Skeletal muscle satellite cell (primary cell): ENCODE data around the gene MGMT.

Experiments used
- H3K27me3 ChIP-seq: 2 replicates; pipeline ENCODE4 v1.7.0; 2013; ENCODE audit warnings: low read length; ENCODE audit not compliant: control insufficient read depth, insufficient read depth
- H3K36me3 ChIP-seq: 2 replicates; pipeline ENCODE4 v1.7.0; 2013; ENCODE audit warnings: mild to moderate bottlenecking, control low read depth, low read length; ENCODE audit not compliant: insufficient read depth
- H3K4me1 ChIP-seq: 2 replicates; pipeline ENCODE4 v1.7.0; 2013; ENCODE audit warnings: low read length; ENCODE audit not compliant: control insufficient read depth, insufficient read depth
- H3K4me2 ChIP-seq: 2 replicates; pipeline ENCODE4 v1.7.0; 2013; ENCODE audit warnings: mild to moderate bottlenecking, low read length
- H3K4me3 ChIP-seq: 2 replicates; pipeline ENCODE4 v1.7.0; 2013; ENCODE audit warnings: low read length
- H3K9ac ChIP-seq: 2 replicates; pipeline ENCODE4 v1.7.0; 2013; ENCODE audit warnings: mild to moderate bottlenecking, low read depth, low read length, moderate library complexity
- H3K9me3 ChIP-seq: replicated peaks from 2 replicates; pipeline ENCODE4 v1.7.0; 2013; ENCODE audit warnings: mild to moderate bottlenecking, control low read depth, low read length

MGMT gene

DNA sequence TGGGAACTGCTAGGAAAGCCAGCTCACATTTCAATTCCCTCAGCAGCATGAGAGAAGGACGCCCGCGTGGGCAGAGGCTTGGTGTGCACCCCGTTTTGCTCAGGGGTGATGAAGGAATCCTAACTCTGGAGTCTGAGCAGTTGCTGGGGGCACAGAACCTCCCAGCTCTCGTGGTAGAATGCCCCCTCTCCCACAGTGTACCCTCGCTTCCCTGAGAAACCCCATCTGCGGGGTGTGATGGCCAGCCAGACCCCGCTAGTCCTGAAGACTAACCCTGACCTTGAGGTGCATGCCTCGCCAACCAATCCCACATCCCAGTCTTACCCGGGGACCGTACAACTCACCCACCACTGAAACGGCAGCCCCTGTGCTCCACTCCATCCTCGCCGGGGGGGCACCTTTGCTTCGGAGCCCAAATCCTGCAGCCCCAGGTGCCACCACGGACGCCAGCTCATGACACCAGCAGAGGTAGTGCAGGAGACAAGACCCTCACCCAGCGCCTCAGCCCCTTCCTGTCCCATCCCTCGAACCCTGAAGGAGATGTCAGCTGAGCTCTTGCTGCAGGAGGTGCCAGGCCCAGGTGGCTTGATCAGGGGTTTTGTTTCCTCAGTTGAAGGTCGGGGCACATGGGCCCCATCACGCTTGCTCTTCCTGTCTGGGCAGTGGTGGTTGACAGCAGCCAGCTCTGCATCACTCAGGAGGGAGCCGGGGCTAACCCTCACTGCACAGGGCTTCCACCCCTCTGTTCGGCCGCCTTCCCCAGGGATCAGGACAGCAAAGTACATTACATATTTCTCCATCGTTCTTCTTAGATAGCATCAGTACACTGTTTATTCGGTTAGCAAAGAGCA is 236.5 kb downstream of the MGMT start:
- Histone ChIP-seq H3K9me3 (no peaks in the 10 kb centered on the region), H3K36me3 (no peaks in the 10 kb centered on the region), H3K4me2 (no peak overlapping the region), H3K4me1 (peaks cover 15% of the 10 kb centered on the region), H3K9ac (no peak overlapping the region), H3K4me3 (no peak overlapping the region), H3K27me3 (no peaks in the 10 kb centered on the region)

DNA sequence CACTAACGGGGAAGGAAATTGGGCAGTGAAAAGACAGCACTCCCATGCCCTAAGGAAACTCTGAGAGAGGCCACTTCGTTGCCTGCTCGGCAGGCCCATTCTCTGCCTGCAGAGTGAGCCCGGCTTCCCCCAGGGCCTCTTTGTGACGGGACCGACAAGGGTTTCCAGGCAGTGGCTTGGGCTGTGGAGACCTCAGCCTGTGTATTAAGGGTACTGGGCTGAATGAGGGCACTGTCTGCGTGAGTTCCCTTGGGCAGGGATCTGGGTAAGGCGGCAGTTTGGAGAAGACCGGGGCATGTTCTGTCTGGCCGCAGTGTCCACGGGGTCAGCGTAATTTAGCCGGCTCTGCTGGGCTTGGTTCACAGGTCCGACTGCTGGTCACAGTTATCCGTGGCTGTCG is 237.2 kb downstream of the MGMT start:
- H3K4me2 ChIP-seq = no peak overlapping the region
- H3K36me3 ChIP-seq = no peaks in the 10 kb centered on the region
- H3K9ac ChIP-seq = no peak overlapping the region
- H3K4me3 ChIP-seq = no peak overlapping the region
- H3K27me3 ChIP-seq = no peaks in the 10 kb centered on the region
- peaks cover 15% of the 10 kb centered on the region for H3K4me1 ChIP-seq
- H3K9me3 ChIP-seq = no peaks in the 10 kb centered on the region

DNA sequence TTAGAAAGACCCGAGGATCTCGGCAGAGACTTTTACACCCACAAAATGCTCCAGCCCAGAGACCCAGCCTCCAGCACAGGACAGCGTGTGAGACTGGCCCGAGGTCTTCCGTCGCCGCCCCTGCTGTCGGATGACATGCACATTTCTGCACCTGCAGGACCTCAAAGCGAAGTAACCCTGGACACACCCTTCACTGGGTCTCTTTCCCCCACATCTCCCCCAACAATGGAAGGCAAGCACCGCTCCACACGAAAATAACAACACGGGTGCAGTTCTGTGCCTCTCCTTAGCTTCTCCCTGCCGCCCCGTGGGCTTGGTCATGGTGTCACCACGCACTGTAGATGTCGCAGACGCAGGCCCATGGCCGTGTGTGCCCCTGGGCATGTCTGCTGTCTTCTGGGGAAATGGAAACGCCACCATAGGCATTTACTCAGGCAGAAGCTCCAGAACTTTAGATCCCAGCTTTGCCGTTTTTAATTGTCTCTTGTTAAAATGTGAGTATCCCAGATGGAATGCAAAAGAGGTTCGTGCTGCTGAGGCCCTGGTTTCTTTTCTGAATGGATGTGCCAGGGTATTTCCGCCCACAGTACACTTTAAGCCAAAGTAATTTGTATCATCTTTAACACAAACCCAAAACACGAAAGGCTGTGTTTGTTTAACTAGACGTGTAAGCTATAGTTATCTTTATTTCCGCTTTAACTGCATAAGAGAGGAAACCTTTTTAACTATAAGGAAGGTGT is 237.9 kb downstream of the MGMT start:
- Histone ChIP-seq H3K36me3 (no peaks in the 10 kb centered on the region), H3K4me2 (peak overlapping the region; percentile 17), H3K9ac (no peak overlapping the region), H3K27me3 (no peaks in the 10 kb centered on the region), H3K4me1 (peaks cover 15% of the 10 kb centered on the region), H3K4me3 (no peak overlapping the region), H3K9me3 (no peaks in the 10 kb centered on the region)

DNA sequence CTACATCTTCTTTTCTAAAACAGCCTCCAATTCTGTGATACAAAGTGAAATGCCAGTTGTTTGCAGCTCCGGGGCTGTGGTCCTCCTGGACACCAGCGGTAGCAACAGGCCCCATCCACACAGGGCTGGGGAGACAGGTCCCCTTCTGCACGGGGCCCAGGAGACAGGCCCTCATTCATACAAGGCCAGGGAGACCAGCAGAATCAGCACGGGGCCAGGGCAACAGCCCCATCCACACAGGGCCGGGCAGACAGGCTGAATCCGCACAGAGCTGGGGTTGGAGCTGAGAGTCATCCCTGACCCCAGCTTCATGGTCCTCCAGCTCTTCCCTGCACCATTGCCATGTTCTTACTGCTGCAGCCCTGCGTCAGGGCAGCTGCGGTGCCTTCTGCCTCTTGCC is 238.6 kb downstream of the MGMT start:
- H3K4me3 ChIP-seq = no peak overlapping the region
- H3K4me1 ChIP-seq = peaks cover 15% of the 10 kb centered on the region

DNA sequence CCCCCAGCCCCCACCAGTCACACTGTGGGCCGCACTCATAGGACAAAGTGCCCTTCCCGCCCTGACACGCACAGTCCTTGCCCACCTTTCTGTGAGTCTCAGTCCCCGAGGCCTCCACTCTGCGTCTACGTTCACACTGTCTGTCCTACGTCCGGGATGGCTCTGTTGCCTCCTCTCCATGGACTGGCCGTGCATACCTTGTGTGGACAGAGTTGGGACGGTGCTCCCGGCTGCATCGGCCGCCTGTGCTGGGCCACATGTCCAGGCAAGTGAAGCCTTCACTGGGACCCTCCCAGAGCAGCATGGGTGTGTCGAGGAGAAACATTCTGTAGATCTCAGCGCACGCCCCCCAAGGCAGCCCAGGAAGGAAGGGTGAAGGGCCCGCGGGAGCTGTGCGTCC is 239.0 kb downstream of the MGMT start:
- Histone ChIP-seq H3K9me3 (no peaks in the 10 kb centered on the region), H3K9ac (no peak overlapping the region), H3K4me1 (peaks cover 15% of the 10 kb centered on the region), H3K4me2 (no peak overlapping the region), H3K27me3 (no peaks in the 10 kb centered on the region), H3K36me3 (no peaks in the 10 kb centered on the region), H3K4me3 (no peak overlapping the region)

More for the DNA sequence above, 238.6 kb downstream of the MGMT start:
- Histone ChIP-seq H3K9ac (no peak overlapping the region), H3K27me3 (no peaks in the 10 kb centered on the region), H3K9me3 (no peaks in the 10 kb centered on the region), H3K4me2 (no peak overlapping the region), H3K36me3 (no peaks in the 10 kb centered on the region)

DNA sequence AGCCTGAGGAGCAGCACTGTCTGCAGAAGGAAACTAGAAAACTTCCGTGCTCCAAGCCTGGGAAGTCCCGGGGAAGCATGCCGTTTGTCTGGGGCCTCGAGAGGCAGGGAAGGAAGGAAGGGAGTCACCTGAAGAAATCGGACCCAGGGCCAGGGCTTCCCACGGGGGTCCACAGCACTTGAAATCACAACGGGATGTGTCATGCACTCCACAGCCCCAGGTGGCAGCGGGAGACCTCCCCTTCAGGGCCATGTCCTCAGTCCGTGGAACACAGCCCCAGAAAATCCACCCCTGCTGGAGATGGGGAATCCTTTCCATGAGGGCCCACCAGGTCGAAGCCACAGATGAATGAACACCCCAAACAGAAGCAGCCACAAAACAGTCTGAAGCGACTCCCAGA is 239.5 kb downstream of the MGMT start:
- H3K36me3 ChIP-seq = no peaks in the 10 kb centered on the region
- H3K4me3 ChIP-seq = no peak overlapping the region
- H3K4me1 ChIP-seq = peaks cover 15% of the 10 kb centered on the region
- H3K27me3 ChIP-seq = no peaks in the 10 kb centered on the region
- no peaks in the 10 kb centered on the region for H3K9me3 ChIP-seq
- H3K4me2 ChIP-seq = no peak overlapping the region
- H3K9ac ChIP-seq = no peak overlapping the region

DNA sequence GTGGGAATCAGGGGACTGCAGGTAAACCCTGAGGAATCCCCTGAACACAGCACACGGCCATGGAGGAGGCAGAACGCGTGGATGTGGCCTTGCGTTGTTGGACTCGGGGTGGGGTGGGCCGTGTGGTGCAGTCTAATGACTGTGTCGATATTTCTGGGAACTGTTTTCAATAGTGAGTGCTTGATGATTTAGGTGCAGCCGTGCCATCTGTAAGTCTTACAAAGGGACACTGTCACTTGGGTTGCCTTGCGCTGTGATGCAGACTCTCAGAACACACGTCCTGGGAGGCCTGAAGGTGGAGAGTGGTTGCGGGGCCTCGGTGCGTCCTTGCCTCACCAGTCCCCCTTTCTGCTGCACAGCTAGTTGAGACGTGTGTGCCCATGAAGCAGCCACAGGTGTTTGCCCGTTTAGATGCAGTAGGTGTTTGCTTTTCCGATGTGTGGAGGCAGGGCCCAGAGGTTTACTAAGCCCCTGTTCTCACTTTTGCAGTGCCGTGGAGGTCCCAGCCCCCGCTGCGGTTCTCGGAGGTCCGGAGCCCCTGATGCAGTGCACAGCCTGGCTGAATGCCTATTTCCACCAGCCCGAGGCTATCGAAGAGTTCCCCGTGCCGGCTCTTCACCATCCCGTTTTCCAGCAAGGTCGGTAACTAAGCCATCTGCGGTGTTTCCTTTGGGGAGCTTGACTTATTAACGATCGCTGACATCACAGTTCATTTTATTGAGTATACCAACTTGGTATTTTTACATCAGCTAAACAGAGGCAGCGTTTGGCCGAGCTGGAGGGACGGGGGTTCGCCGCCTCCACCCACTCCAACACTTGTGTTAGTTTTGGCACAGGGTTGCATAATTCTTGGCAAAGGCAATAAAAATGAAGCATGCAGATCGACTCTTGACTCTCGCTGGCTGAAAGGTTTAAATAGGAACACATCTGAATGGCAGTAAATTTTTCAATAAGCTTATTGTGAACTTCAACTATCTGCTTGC is 240.7 kb downstream of the MGMT start:
- H3K36me3 ChIP-seq = no peaks in the 10 kb centered on the region
- H3K4me1 ChIP-seq = peaks cover 15% of the 10 kb centered on the region
- peak overlapping the region; percentile 64 for H3K4me2 ChIP-seq
- no peak overlapping the region for H3K9ac ChIP-seq
- no peaks in the 10 kb centered on the region for H3K9me3 ChIP-seq
- H3K27me3 ChIP-seq = no peaks in the 10 kb centered on the region
- peak overlapping the region; percentile 39 for H3K4me3 ChIP-seq

DNA sequence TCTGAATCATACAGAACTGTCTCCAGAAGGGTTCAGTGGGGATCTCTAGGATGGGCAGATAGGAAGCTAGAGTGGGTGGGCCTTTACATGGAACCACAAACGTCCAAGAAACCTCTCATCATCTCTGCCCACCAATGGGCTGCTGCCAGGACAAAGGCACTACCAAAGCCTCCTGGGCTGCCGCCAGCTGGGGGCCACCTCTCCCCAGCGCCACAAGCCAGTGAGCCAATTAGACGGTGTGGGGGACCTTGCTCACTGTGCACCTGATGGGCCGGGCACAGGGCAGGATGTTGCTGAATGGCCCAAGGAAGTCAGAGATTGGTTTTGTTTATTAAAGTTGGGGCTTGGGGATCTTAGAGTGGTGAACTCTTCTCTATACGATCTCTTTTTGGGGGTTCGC is 242.1 kb downstream of the MGMT start:
- Histone ChIP-seq H3K4me1 (peaks cover 15% of the 10 kb centered on the region), H3K36me3 (no peaks in the 10 kb centered on the region), H3K27me3 (no peaks in the 10 kb centered on the region), H3K4me2 (no peak overlapping the region), H3K9me3 (no peaks in the 10 kb centered on the region), H3K4me3 (no peak overlapping the region), H3K9ac (no peak overlapping the region)

DNA sequence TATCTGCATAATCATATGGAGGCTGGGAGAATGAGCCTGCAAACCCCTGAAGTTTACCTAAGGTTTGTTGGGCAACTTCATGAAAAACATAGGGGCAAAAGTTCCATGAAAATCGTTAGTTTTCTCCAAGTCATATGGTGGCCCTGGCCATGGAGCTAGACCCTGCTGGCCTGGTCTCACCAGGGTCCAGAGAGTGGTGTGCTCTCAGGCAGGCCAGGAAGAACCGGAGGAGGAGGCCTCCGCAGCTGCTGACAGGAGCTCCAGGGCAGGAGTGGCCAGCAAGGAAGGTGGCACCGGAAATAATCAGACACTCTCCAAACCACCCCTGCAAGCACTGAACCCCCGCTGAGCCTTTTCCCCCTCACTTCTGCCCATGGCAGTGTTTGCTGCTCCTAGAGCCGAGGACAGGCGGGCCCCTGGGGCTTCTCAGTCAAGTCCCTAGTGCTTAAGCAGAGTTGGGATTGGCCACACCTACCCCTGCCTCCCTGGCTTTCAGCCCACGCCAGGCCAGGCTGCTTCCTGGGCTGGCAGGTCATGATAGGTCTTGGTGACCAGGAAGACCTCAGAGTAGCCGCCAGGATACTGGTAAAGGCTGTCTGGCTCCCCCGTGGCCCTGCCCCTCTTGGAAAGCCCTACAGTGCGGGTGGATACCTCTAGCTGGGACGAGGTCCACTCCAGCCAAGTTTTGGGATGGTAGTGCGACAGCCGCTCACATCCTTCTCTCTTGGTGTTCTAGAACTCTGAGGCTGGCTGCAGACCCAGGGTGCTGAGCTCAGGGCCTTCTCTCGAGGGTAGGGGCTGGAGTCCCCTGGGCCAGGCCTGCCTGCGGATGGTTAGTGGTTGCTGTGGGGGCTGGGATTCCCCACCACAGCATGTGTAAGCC is 242.8 kb downstream of the MGMT start:
- Histone ChIP-seq H3K4me3 (no peak overlapping the region), H3K4me1 (peaks cover 13% of the 10 kb centered on the region), H3K9me3 (no peaks in the 10 kb centered on the region), H3K27me3 (no peaks in the 10 kb centered on the region), H3K36me3 (no peaks in the 10 kb centered on the region), H3K9ac (no peak overlapping the region), H3K4me2 (no peak overlapping the region)

DNA sequence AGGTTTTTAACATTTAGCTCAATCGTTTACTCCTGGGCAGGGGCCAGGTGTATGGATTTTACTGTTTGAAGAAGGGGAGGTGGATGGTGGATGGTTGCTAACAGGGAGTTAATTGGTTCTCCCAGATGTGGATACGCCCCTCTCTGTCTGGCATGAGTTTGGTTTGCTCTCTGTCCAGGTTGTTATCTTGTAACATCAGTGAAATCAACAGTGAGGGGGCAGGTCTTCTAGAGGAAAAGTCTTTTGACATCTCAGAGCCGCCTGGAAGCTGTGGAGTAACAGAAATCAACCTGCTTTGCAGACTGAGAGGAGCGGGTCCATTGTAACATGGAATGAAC is 243.4 kb downstream of the MGMT start:
- Histone ChIP-seq H3K36me3 (no peaks in the 10 kb centered on the region), H3K4me2 (no peak overlapping the region), H3K4me3 (no peak overlapping the region), H3K27me3 (no peaks in the 10 kb centered on the region), H3K9me3 (no peaks in the 10 kb centered on the region), H3K9ac (no peak overlapping the region), H3K4me1 (peaks cover 11% of the 10 kb centered on the region)
